Omental fat pad (tissue), 4 donors: Measurements from ENCODE around the gene GASK1A. TPM values are rescaled to one million over a fixed set of nuclear protein-coding genes. Genes with fewer than 3 reads are reported as not detected.
A peak's percentile ranks its signal among the peaks of the same experiment; 100 is the strongest.

Experiments used
- ATAC-seq: fragments of 150-250 bp; one replicate; pipeline ENCODE4 v1.9.1; 2016; ENCODE audit warnings: mild to moderate bottlenecking, moderate library complexity; ENCODE audit not compliant: low FRiP score
- DNase-seq: peaks from one replicate; pipeline ENCODE4 v3.0.0-alpha.2; 2019; ENCODE audit warnings: low spot score
- total RNA-seq, 4 donors: library from RNA; depleted of rRNA; stranded (reverse); fragments of >200 nt; gene quantifications; one replicate each; pipeline ENCODE4 v1.1.0, GENCODE V29; 2016
- TF ChIP-seq, protein P1 (sequence below), 3 donors: fragments of 450-650 bp; IDR thresholded peaks; one replicate each; pipeline ENCODE4 v1.5.1; 2016 to 2017; ENCODE audit warnings: antibody characterized with exemption in 3 of 3, mild to moderate bottlenecking in 3 of 3, moderate library complexity in 2 of 3

The GASK1A gene
- total RNA-seq, 4 donors from 2014 or later, result 4.9 to 39.9 (median 14.8) TPM

DNA sequence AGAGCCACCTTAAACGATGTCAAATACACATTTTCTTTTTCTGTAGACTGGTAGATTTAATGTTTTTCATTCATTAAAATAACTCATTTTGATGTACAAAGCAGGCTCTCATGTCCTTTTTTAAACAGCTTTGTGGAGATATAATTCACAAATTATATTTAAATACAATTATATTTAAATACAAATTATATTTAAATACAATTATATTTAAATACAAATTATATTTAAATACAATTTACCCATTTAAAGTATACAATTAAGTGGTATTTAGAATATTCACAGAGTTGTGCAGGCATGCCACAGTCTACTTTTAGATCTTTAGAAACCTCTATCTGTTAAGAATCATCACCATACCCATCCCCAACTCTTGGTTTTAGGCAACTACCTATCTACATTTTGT lies 36.4 kb upstream of the GASK1A start:
- DNase-seq, result no peak
- TF ChIP-seq, protein P1, sequence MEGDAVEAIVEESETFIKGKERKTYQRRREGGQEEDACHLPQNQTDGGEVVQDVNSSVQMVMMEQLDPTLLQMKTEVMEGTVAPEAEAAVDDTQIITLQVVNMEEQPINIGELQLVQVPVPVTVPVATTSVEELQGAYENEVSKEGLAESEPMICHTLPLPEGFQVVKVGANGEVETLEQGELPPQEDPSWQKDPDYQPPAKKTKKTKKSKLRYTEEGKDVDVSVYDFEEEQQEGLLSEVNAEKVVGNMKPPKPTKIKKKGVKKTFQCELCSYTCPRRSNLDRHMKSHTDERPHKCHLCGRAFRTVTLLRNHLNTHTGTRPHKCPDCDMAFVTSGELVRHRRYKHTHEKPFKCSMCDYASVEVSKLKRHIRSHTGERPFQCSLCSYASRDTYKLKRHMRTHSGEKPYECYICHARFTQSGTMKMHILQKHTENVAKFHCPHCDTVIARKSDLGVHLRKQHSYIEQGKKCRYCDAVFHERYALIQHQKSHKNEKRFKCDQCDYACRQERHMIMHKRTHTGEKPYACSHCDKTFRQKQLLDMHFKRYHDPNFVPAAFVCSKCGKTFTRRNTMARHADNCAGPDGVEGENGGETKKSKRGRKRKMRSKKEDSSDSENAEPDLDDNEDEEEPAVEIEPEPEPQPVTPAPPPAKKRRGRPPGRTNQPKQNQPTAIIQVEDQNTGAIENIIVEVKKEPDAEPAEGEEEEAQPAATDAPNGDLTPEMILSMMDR (IDR thresholded peaks at IDR 0.05), result no peak

DNA sequence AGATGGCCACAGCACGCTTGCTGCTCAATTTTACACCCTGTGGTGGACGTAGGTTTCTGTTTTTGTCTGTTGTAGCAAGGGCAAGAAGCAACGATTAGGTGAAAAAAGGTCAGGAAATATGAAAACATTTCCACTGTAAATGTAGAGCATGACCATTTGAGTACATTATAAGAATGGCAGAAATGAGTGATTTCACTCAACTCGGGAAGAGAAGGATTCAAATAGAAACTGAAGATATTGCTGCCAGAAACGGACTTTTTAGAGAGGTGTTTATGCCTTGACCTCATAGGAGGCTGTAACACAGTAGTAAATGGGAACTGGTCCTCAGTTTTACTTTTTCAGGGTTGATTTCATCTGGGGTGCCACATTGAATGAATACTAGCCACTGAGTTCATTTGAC lies 33.1 kb upstream of the GASK1A start:
- ATAC-seq (no peak), DNase-seq (no peak)
- TF ChIP-seq, protein P1 (IDR thresholded peaks at IDR 0.05), result no peak

More for the DNA sequence above, 36.4 kb upstream of the GASK1A start:
- no peak for ATAC-seq

DNA sequence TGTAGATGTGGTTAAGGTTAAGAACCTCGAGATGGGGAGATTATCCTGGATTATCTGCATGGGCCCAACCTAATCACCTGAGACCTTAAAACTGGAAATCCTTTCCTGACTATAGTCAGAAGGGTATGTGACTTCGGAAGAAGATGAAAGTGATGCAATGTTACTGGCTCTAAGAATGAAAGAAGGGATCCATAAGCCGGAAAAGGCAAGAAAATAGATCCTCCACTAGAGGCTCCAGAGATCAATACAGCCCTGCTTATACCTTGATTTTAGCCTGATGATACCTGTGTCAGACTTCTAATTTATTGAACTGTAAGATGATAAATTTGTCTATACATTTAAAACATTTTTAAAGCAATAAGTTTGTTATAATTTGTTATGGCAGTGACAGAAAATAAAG lies 21.5 kb upstream of the GASK1A start:
- ATAC-seq (no peak), DNase-seq (no peak)
- TF ChIP-seq, protein P1 (IDR thresholded peaks at IDR 0.05), result no peak

DNA sequence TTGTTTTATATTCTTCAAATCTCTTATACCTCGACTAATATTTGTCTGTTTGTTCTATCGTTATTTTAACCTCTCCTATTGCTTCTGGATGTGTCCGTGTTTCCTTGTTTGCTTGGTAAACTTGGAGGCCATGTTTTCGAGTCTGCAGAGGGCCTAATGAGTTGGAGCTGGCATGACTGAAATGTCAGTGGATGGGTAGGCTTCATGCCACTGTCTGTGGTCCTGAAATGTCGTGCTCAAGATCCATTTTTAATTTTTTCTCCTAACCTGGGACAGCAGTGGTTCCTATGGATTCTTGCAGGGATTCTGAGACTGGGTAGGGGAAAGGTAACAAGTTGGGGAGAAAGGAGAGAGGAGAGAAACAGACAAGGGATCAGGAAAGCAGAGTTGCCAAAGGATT lies 18.8 kb upstream of the GASK1A start:
- ATAC-seq, result no peak
- TF ChIP-seq, protein P1 (IDR thresholded peaks at IDR 0.05), result no peak
- DNase-seq, result no peak

DNA sequence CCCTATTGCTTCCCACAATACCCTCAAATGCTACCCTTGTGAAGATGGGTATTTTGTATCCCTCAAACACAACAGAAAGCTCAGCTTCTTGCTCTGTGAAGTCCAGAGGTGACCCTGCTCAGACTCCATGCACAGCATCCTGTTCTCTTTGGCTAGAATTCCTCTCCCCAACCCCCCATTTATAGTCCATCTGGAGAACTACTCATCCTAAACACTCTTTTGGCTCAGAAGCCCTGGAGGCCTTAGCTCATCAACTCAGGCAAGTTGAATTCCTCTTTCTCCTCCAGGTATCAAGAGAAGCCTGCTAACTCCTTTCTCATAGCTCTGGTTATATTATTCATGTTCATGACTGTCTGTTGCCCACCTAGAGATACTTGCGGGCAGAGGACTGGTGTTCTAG lies 18.3 kb upstream of the GASK1A start:
- no peak for DNase-seq
- TF ChIP-seq, protein P1 (IDR thresholded peaks at IDR 0.05), result no peak
- ATAC-seq, result no peak

DNA sequence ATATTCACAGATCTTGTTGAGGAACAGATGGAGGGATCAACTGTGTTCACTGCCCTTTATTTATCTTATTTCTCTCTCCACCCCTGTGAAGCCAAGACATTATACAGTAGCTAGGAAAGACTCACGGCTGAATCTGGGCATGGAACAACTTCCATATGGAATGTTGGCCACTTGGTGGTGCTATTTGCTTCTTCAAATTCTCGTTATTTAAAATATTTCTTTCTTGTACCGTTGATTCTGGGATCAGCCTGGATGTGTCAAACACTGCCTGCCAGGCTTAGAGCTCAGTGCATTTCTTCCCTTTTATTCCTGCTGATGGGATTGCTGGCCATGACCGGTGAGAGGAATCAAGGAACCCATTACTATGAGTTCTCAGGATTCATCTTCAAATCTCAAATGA lies 17.5 kb upstream of the GASK1A start:
- DNase-seq (no peak), ATAC-seq (peak; percentile 66)
- TF ChIP-seq, protein P1 (IDR thresholded peaks at IDR 0.05), result peak in 1 of 3 donors; percentile 23

DNA sequence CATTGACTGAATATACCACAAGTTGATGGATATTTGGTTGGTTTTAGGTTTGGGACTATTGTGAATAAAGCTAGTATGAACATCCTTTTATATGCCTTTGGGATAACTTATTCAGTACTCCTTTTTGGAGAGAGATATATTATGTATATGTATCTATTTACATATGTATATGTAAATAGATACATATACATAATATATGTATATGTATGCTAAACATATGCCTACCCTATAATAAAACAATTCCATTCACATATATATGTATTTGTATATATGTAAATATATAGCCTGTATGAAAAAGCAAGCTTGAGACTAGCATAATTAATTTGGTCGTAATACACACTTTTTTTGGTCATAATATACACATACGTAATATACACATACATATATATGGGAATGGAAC lies 15.8 kb upstream of the GASK1A start:
- TF ChIP-seq, protein P1 (IDR thresholded peaks at IDR 0.05), result no peak
- ATAC-seq, result no peak
- DNase-seq, result no peak
